Calu3 (cell line): ENCODE data around the gene TTLL11. TPM values are rescaled to one million over a fixed set of nuclear protein-coding genes. Genes with fewer than 3 reads are reported as not detected.

Experiments
- BruUV-seq: library from RNA; stranded (reverse); fragments of 400-500 nt; replicated peaks from 2 replicates; lab custom pipeline; 2021; lab: Mats Ljungman, UMichigan
- CTCF ChIA-PET: fragments of 300-600 bp; sonication (Branson Sonifier 250); formaldehyde crosslinking; loops from one replicate; lab custom pipeline; 2022; ENCODE audit warnings: antibody characterized with exemption; lab: Charles Lee
- DNase-seq: peaks from one replicate; pipeline ENCODE4 v3.0.0; 2022
- H3K27ac Mint-ChIP-seq: one replicate; pipeline ENCODE4 v1.8.0; 2022; ENCODE audit warnings: mixed read lengths; ENCODE audit not compliant: unreplicated experiment
- H3K27me3 Mint-ChIP-seq: one replicate; pipeline ENCODE4 v1.8.0; 2022; ENCODE audit warnings: mixed read lengths; ENCODE audit not compliant: unreplicated experiment
- H3K36me3 Mint-ChIP-seq: one replicate; pipeline ENCODE4 v1.8.0; 2022; ENCODE audit warnings: mild to moderate bottlenecking, moderate library complexity, mixed read lengths; ENCODE audit not compliant: insufficient read depth, unreplicated experiment
- H3K4me1 Mint-ChIP-seq: one replicate; pipeline ENCODE4 v1.8.0; 2022; ENCODE audit warnings: mild to moderate bottlenecking, low read depth, mixed read lengths; ENCODE audit not compliant: unreplicated experiment
- H3K4me3 Mint-ChIP-seq: one replicate; pipeline ENCODE4 v1.8.0; 2022; ENCODE audit warnings: mild to moderate bottlenecking, low read depth, moderate library complexity, mixed read lengths; ENCODE audit not compliant: unreplicated experiment
- H3K9me3 Mint-ChIP-seq: one replicate; pipeline ENCODE4 v1.8.0; 2022; ENCODE audit warnings: low read depth, mixed read lengths; ENCODE audit not compliant: unreplicated experiment
- CTCF ChIP-seq: fragments of 200-600 bp; IDR thresholded peaks from one replicate; pipeline ENCODE4 v1.8.0; 2022; ENCODE audit warnings: antibody characterized with exemption; ENCODE audit not compliant: unreplicated experiment
- intact Hi-C: fragments of 100-400 bp; cut with micrococcal nuclease; formaldehyde crosslinking; loops from one replicate; pipeline ENCODE4 v1.10.0; 2022; ENCODE audit not compliant: unreplicated experiment
- total RNA-seq: library from RNA; stranded (reverse); gene quantifications from 2 replicates; pipeline ENCODE4 v1.2.3, GENCODE V29; 2022

Gene TTLL11
- total RNA-seq, 1 experiment from 2014 or later = 10.5 TPM

GRCh38 chr9:121781701-121782464 is 311.2 kb downstream of the TTLL11 start:
- intact Hi-C loops = no loop called here

GRCh38 chr9:121781145-121781548 is 312.0 kb downstream of the TTLL11 start:
- Mint-ChIP-seq H3K27ac (no peak overlapping the region), H3K4me3 (no peak overlapping the region), H3K36me3 (peaks cover 32% of the 10 kb centered on the region), H3K9me3 (no peaks in the 10 kb centered on the region), H3K4me1 (no peaks in the 10 kb centered on the region), H3K27me3 (no peaks in the 10 kb centered on the region)
- intact Hi-C loops = no loop called here
- TF ChIP-seq CTCF = no peak
- BruUV-seq = no TSS peak
- no peak for DNase-seq
- CTCF ChIA-PET = interaction anchor here (0.6 kb wide), 2 partner anchors 34 to 91 kb away, joined by 3 to 5 read pairs; no protein-coding TSS in a partner anchor

More at GRCh38 chr9:121781701-121782464, 311.2 kb downstream of the TTLL11 start:
- Mint-ChIP-seq H3K27me3 (no peaks in the 10 kb centered on the region), H3K36me3 (peaks cover 32% of the 10 kb centered on the region), H3K4me1 (no peaks in the 10 kb centered on the region), H3K9me3 (no peaks in the 10 kb centered on the region), H3K27ac (no peak overlapping the region), H3K4me3 (no peak overlapping the region)
- CTCF ChIA-PET = interaction anchor here (0.6 kb wide), 1 partner anchor 34 kb away, joined by 3 read pairs; no protein-coding TSS in a partner anchor
- BruUV-seq = no TSS peak
- DNase-seq = no peak
- TF ChIP-seq CTCF = no peak

- CTCF ChIA-PET = interaction anchor here (0.6 kb wide), 1 partner anchor 91 kb away, joined by 5 read pairs; no protein-coding TSS in a partner anchor
- Mint-ChIP-seq H3K36me3 (peaks cover 36% of the 10 kb centered on the region), H3K4me1 (no peaks in the 10 kb centered on the region), H3K4me3 (no peak overlapping the region), H3K27me3 (no peaks in the 10 kb centered on the region), H3K9me3 (no peaks in the 10 kb centered on the region), H3K27ac (no peak overlapping the region)
- intact Hi-C loops = no loop called here
- BruUV-seq = no TSS peak
- no peak for TF ChIP-seq CTCF
- DNase-seq = no peak
These were observed 312.7 kb downstream of the TTLL11 start for GRCh38 chr9:121780177-121781040.

- BruUV-seq = no TSS peak
- CTCF ChIA-PET = no interaction called here
- Mint-ChIP-seq H3K27ac (no peak overlapping the region), H3K9me3 (no peaks in the 10 kb centered on the region), H3K27me3 (no peaks in the 10 kb centered on the region), H3K36me3 (peaks cover 29% of the 10 kb centered on the region), H3K4me1 (no peaks in the 10 kb centered on the region), H3K4me3 (no peak overlapping the region)
- no peak for TF ChIP-seq CTCF
- DNase-seq = no peak
- intact Hi-C loops = no loop called here
These were observed 313.6 kb downstream of the TTLL11 start for GRCh38 chr9:121779381-121780117.
